Thoracic aorta endothelial cell (primary cell): ENCODE data around the gene RNF213. TPM values are rescaled to one million over a fixed set of nuclear protein-coding genes. Genes with fewer than 3 reads are reported as not detected.

Source experiments
- small RNA-seq: library from RNA; depleted of rRNA; stranded (forward); fragments of <200 nt; gene quantifications from one replicate; pipeline ENCODE3, GENCODE V24; 2012
- total RNA-seq: library from RNA; depleted of rRNA; stranded (reverse); fragments of >200 nt; gene quantifications from 2 replicates; pipeline ENCODE4 v1.2.3, GENCODE V29; 2012

Gene RNF213
- 136 and 185 TPM in 2 replicates for total RNA-seq

GRCh38 chr17:80260791-80261158 lies at the start of gene RNF213:
Gene RNF213 (plus strand): TSS chr17:80260852. CDS start chr17:80263682, 2,830 bp downstream.

DNA sequence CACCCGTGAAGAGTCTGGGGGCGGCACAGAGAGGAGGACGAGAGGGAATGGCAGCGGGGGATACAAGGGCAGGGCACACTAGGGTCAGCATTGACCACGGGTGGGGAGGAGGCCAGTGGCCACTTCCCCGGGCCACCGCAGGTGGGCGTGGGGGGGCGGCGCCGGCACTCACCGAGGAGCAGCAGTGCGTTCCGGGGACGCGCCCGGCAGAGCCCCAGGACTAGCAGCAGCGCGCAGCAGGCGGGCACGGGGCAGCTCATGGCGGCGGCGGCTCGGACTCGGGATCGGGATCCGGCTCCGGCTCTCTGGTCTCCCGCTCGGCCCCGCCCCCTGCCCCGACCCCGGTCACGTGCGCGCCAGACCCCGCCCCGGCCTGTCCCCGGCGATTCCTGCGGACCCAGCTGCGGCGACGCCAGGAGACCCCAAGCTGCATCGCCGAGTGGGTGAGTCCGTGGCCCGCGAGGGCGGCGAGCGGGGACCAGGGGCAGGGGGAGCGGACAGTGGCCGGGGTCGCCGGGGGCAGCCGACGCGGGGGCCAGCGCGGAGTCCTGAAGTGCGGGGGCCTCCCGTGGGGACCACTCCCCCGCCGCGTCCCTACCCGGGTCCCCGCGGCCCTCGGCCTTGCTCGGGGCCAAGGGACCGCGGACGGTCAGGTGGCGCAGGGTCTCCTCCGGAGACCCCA lies 40.5 kb upstream of the RNF213 start, which contains the start of the genes SGSH and SLC26A11:
Gene SGSH (minus strand): TSS at position 280 of the 682 bp plus-strand sequence. CDS start 20 bp downstream, at position 260.
Gene SLC26A11 (plus strand): TSS at position 374 of the 682 bp plus-strand sequence. CDS start 1,134 bp downstream, outside the sequence.

GRCh38 chr17:80414803-80415625 lies 154.4 kb downstream of the RNF213 start, which contains the start of gene ENDOV:
Gene ENDOV (plus strand): TSS chr17:80415167. CDS start chr17:80415195, 28 bp downstream.

Small RNA genes within 50 kb of the gene (small RNA-seq; reads per million reads assigned to genes)
- gene MIR4730: not detected

Other genes starting within 250 kb of the RNF213 start
- 43.0 and 45.4 TPM in 2 replicates for gene TBC1D16, start 225.0 kb upstream of the RNF213 start, total RNA-seq
- gene CCDC40, start 224.2 kb upstream of the RNF213 start, total RNA-seq: 2.0 TPM in 2 replicates
- 28.3 and 33.0 TPM in 2 replicates for gene GAA, start 159.3 kb upstream of the RNF213 start, total RNA-seq
- 103 and 118 TPM in 2 replicates for gene EIF4A3, start 113.7 kb upstream of the RNF213 start, total RNA-seq
- gene CARD14, start 90.8 kb upstream of the RNF213 start, total RNA-seq: not detected in 2 replicates
- 28.9 and 29.3 TPM in 2 replicates for gene SGSH, start 40.5 kb upstream of the RNF213 start, total RNA-seq
- gene SLC26A11, start 40.4 kb upstream of the RNF213 start, total RNA-seq: 10.6 and 13.2 TPM in 2 replicates
- gene ENDOV, start 154.3 kb downstream of the RNF213 start, total RNA-seq: 11.5 and 11.7 TPM in 2 replicates
- gene NPTX1, start 215.8 kb downstream of the RNF213 start, total RNA-seq: 0.07 TPM in 1 of 2 replicates, not detected in the other